Stomach (tissue), 9 donors: ENCODE data around the gene ATOX1. TPM values are rescaled to one million over a fixed set of nuclear protein-coding genes. Genes with fewer than 3 reads are reported as not detected.
A peak's percentile ranks its signal among the peaks of the same experiment; 100 is the strongest.

ENCODE experiments used
- DNase-seq, 2 donors: peaks; one replicate each; pipeline versions ENCODE4 v3.0.0 to v3.0.0-alpha.2; 2013 to 2019
- H3K27ac ChIP-seq, 5 donors: fragments of 200-600 bp in 4 of 5; sonication (generic) in 4 of 5; one replicate each; pipeline ENCODE4 v1.5.1; 2013 to 2019; ENCODE audit warnings: mild to moderate bottlenecking in 1 of 5, moderate library complexity in 1 of 5
- H3K27me3 ChIP-seq, 3 donors: fragments of 200-600 bp; sonication (generic); one replicate each; pipeline ENCODE4 v1.5.1; 2017 to 2019; ENCODE audit warnings: mixed run types in 1 of 3
- H3K36me3 ChIP-seq, 4 donors: fragments of 200-600 bp; sonication (generic); 1 replicate in 3 of 4; 2 replicates in 1 of 4; pipeline ENCODE4 v1.5.1; 2016 to 2019
- H3K4me1 ChIP-seq, 4 donors: fragments of 200-600 bp; sonication (generic); one replicate each; pipeline ENCODE4 v1.5.1; 2016 to 2019
- H3K4me3 ChIP-seq, 4 donors: fragments of 200-600 bp; sonication (generic) in 3 of 4; one replicate each; pipeline ENCODE4 v1.5.1; 2016 to 2019; ENCODE audit warnings: mild to moderate bottlenecking in 1 of 4
- H3K9me3 ChIP-seq, 4 donors: fragments of 200-600 bp; sonication (generic); one replicate each; pipeline ENCODE4 v1.5.1; 2016 to 2019
- EP300 ChIP-seq: sonication (generic); formaldehyde crosslinking; IDR thresholded peaks from one replicate; pipeline ENCODE4 v1.6.1; 2017; ENCODE audit warnings: antibody characterized with exemption
- POLR2A ChIP-seq, 4 donors: fragments of 450-650 bp; IDR thresholded peaks; one replicate each; pipeline ENCODE4 v1.6.1; 2016; ENCODE audit warnings: antibody characterized with exemption in 4 of 4, control low read depth in 2 of 4, mild to moderate bottlenecking in 1 of 4, moderate library complexity in 1 of 4
- POLR2AphosphoS5 ChIP-seq, 3 donors: sonication (generic); formaldehyde crosslinking; IDR thresholded peaks; one replicate each; pipeline ENCODE4 v1.6.1; 2016; ENCODE audit warnings: antibody characterized with exemption in 3 of 3
- WGBS, 5 donors: extraction: QIAGEN DNeasy Blood & Tissue Kit in 3 of 5; methylation state at CpG; one replicate each; pipeline versions ENCODE4 v1.1.5 to v1.1.7; 2013 to 2018; 5-methylcytosine and 5-hydroxymethylcytosine counted together
- intact Hi-C: fragments of 100-400 bp; cut with DNase I; formaldehyde crosslinking; loops from one replicate; pipeline ENCODE4 v1.15.1; 2023; ENCODE audit warnings: low total_unique reads
- polyA plus RNA-seq, 3 donors: library from polyadenylated mRNA; stranded (reverse); fragments of 200-250 nt; gene quantifications; one replicate each; pipeline ENCODE4 v1.2.3, GENCODE V29; 2013
- total RNA-seq, 5 donors: library from RNA; depleted of rRNA; stranded (reverse); fragments of >200 nt; gene quantifications; one replicate each; pipeline versions ENCODE4 v1.1.0 to v1.2.3, GENCODE V29; 2014 to 2016
- TF ChIP-seq, protein P1 (sequence below), 7 experiments: fragments of 450-650 bp in 4 of 7; fragments of 200-600 bp in 3 of 7; sonication (generic) in 3 of 7; IDR thresholded peaks; one replicate each; pipeline ENCODE4 v1.5.1; 2016 to 2019; ENCODE audit warnings: antibody characterized with exemption in 7 of 7, control low read depth in 2 of 7, mild to moderate bottlenecking in 1 of 7
- donor health status: healthy with polysubstance abuse.
- donor health status: Bipolar disorder and iron deficiency.
- donor health status: healthy.

ATOX1 gene
- total and polyA plus RNA-seq, 8 donors = 24.6 to 177 (median 80.6) TPM; not detected in 1

GRCh38 chr5:151757233-151758140 is 944 bp downstream of the ATOX1 start:
- TF ChIP-seq POLR2AphosphoS5 (IDR thresholded peaks at IDR 0.05) = no peak
- TF ChIP-seq EP300 = no peak
- TF ChIP-seq POLR2A (IDR thresholded peaks at IDR 0.05) = no peak
- TF ChIP-seq, protein P1, sequence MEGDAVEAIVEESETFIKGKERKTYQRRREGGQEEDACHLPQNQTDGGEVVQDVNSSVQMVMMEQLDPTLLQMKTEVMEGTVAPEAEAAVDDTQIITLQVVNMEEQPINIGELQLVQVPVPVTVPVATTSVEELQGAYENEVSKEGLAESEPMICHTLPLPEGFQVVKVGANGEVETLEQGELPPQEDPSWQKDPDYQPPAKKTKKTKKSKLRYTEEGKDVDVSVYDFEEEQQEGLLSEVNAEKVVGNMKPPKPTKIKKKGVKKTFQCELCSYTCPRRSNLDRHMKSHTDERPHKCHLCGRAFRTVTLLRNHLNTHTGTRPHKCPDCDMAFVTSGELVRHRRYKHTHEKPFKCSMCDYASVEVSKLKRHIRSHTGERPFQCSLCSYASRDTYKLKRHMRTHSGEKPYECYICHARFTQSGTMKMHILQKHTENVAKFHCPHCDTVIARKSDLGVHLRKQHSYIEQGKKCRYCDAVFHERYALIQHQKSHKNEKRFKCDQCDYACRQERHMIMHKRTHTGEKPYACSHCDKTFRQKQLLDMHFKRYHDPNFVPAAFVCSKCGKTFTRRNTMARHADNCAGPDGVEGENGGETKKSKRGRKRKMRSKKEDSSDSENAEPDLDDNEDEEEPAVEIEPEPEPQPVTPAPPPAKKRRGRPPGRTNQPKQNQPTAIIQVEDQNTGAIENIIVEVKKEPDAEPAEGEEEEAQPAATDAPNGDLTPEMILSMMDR (IDR thresholded peaks at IDR 0.05) = no peak
- peak in 1 of 2 donors; percentile 29 for DNase-seq
- H3K9me3 ChIP-seq = no peaks in the 10 kb centered on the region
- H3K4me3 ChIP-seq = peak overlapping the region; percentile 69 to 97 (median 88)
- H3K27ac ChIP-seq = peak overlapping the region; percentile 78 to 90 (median 88)
- H3K36me3 ChIP-seq = peaks cover 0 to 8% (median 4%) of the 10 kb centered on the region in 4 donors
- WGBS, 5 donors = 5 to 14% (median 10%) methylated on average over 9 of the region's 9 CpGs
- intact Hi-C loops = no loop called here
- H3K4me1 ChIP-seq = peaks cover 25 to 39% (median 33%) of the 10 kb centered on the region in 4 donors
- no peaks in the 10 kb centered on the region for H3K27me3 ChIP-seq

- H3K4me3 ChIP-seq = no peak overlapping the region
- WGBS, 5 donors = 62 to 92% (median 67%) methylated on average over 3 of the region's 3 CpGs
- no peaks in the 10 kb centered on the region for H3K27me3 ChIP-seq
- TF ChIP-seq POLR2AphosphoS5 (IDR thresholded peaks at IDR 0.05) (no peak), EP300 (no peak), POLR2A (IDR thresholded peaks at IDR 0.05) (no peak)
- TF ChIP-seq, protein P1 (IDR thresholded peaks at IDR 0.05) = no peak
- no peak overlapping the region for H3K27ac ChIP-seq
- peaks cover 25 to 46% (median 36%) of the 10 kb centered on the region in 4 donors for H3K4me1 ChIP-seq
- intact Hi-C loops = no loop called here
- peaks cover 0 to 8% (median 4%) of the 10 kb centered on the region in 4 donors for H3K36me3 ChIP-seq
- no peaks in the 10 kb centered on the region for H3K9me3 ChIP-seq
- DNase-seq = peak in 1 of 2 donors; percentile 54
These were observed 3.0 kb downstream of the ATOX1 start for GRCh38 chr5:151755383-151755782.

GRCh38 chr5:151751593-151751992 is 6.8 kb downstream of the ATOX1 start:
- no peak overlapping the region for H3K4me3 ChIP-seq
- peaks cover 7 to 37% (median 21%) of the 10 kb centered on the region in 4 donors for H3K4me1 ChIP-seq
- peaks cover 0 to 11% (median 4%) of the 10 kb centered on the region in 4 donors for H3K36me3 ChIP-seq
- TF ChIP-seq POLR2A (IDR thresholded peaks at IDR 0.05) = no peak
- TF ChIP-seq POLR2AphosphoS5 (IDR thresholded peaks at IDR 0.05) = no peak
- TF ChIP-seq EP300 = no peak
- TF ChIP-seq, protein P1 (IDR thresholded peaks at IDR 0.05) = no peak
- intact Hi-C loops = no loop called here
- DNase-seq = no peak
- no peaks in the 10 kb centered on the region for H3K9me3 ChIP-seq
- H3K27ac ChIP-seq = no peak overlapping the region
- no peaks in the 10 kb centered on the region for H3K27me3 ChIP-seq
- WGBS, 5 donors = 82 to 95% (median 93%) methylated on average over 4 of the region's 4 CpGs

DNA sequence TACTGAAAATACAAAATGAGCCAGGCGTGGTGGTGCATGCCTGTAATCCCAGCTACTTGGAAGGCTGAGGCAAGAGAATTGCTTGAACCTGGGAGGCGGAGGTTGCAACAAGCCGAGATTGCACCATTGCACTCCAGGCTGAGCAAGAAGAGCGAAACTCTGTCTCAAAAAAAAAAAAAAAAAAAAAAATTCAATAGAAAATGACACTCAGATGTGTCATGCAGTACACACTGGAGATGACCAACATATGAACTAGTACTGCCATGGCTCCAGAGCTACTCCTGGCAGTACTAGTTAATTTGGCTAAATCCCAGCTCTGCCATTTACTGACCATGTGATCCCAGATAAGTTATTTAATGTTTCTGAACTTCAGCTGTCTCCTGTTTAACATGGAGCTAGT is 7.3 kb downstream of the ATOX1 start:
- H3K27me3 ChIP-seq = no peaks in the 10 kb centered on the region
- peaks cover 5 to 37% (median 18%) of the 10 kb centered on the region in 4 donors for H3K4me1 ChIP-seq
- intact Hi-C loops = no loop called here
- H3K4me3 ChIP-seq = no peak overlapping the region
- H3K27ac ChIP-seq = no peak overlapping the region
- WGBS, 5 donors = 74 to 98% (median 91%) methylated on average over 4 of the region's 4 CpGs
- no peak for DNase-seq
- TF ChIP-seq POLR2AphosphoS5 (IDR thresholded peaks at IDR 0.05) (no peak), POLR2A (IDR thresholded peaks at IDR 0.05) (no peak), EP300 (no peak)
- TF ChIP-seq, protein P1 (IDR thresholded peaks at IDR 0.05) = no peak
- peaks cover 0 to 14% (median 9%) of the 10 kb centered on the region in 4 donors for H3K36me3 ChIP-seq
- no peaks in the 10 kb centered on the region for H3K9me3 ChIP-seq
